Measurements from ENCODE around the gene EEIG1. TPM values are rescaled to one million over a fixed set of nuclear protein-coding genes. Genes with fewer than 3 reads are reported as not detected.
"Not testable (repeated sequence)": the region's sequence is repeated elsewhere in the genome, so short reads cannot be mapped to it uniquely, and the experiment has no call there.

Gene EEIG1
- total RNA-seq (10 to 100 TPM; 15.2 to 27.7 TPM), polyA plus RNA-seq (ENCODE audit: insufficient read length in 2 of 2) (10 to 100 TPM; 71.2 to 96.3 TPM)
- long read RNA-seq, donor 1, full-length matches to known transcripts = 7 of 7 reads
- long read RNA-seq, donor 1, partial matches to known transcripts = 0 of 7 reads
- long read RNA-seq, donor 1, other reads (novel, unspliced or antisense) = 0 of 7 reads
- long read RNA-seq, donor 2, full-length matches to known transcripts = 3 of 3 reads
- long read RNA-seq, donor 2, partial matches to known transcripts = 0 of 3 reads
- long read RNA-seq, donor 2, other reads (novel, unspliced or antisense) = 0 of 3 reads
- long read RNA-seq, donor 3, full-length matches to known transcripts = 6 of 6 reads
- long read RNA-seq, donor 3, partial matches to known transcripts = 0 of 6 reads
- long read RNA-seq, donor 3, other reads (novel, unspliced or antisense) = 0 of 6 reads
- long read RNA-seq, donor 4, full-length matches to known transcripts = 7 of 7 reads
- long read RNA-seq, donor 4, partial matches to known transcripts = 0 of 7 reads
- long read RNA-seq, donor 4, other reads (novel, unspliced or antisense) = 0 of 7 reads

DNA sequence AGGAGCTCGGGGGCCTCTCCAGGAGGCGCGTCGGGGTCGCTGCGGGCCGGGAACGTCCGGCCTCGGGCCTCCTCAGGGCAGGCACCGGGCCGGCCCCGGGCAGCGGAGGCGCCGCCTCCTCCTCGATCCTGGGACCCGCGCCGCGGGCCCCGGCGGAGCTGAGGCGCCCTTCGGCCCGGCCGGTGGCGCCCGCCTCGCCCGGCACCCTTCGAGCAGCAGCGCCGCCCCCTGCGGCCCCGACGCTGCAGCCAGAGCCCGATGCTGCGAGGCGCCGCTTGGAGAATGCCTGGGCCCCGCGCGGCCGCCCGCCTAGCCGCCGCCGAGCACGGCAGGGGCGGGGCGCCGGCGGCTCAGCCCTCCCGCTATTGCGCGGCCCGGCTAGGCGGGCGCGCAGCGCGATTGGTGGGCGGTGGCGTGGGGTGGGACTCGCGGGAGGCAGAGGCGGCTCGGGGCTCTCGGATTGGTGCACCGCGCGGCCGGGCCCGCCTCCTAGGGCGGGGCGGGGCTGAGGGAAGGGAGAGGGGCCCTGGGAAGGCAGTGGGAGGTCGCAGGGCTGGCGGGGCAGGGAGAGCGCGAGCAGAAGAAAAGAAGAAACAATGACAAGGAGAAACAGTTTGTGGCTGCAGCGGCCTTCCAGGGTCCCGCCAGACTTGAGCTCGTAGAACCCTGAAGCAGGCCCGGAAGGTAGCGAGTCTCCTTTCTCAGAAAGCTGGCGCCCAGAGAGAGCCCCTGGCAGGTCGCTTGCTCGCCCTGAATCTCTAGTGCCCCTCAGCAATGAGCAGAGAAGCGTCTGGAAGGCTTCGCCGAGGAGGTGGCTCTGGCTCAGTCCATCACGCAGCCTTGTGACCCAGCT lies at the start of gene EEIG1:
EEIG1 (minus strand) TSS at position 284 of the 853 bp plus-strand sequence. CDS start 852 bp downstream, outside the sequence.
- H3K27ac ChIP-seq (ENCODE audit: low read depth, low read length) = peak within 1 kb of the TSS; percentile 95
- peak within 1 kb of the TSS; percentile 87 for H3K4me3 ChIP-seq (ENCODE audit: low read depth, low read length)
- peak; percentile 83 to 99 (median 92) for DNase-seq (ENCODE audit: low read depth in 4 of 6, low spot score in 6 of 6)
- H3K9me3 ChIP-seq (ENCODE audit: control insufficient read depth, insufficient read depth, low read length) = no peaks in the 10 kb centered on the region
- under 1% methylated on average over 93 of the region's 93 CpGs for WGBS (ENCODE audit: insufficient coverage)
- H3K27me3 ChIP-seq (ENCODE audit: control insufficient read depth, insufficient read depth, low read length) = no peaks in the 10 kb centered on the region
- peaks cover 51% of the 10 kb centered on the region for H3K4me1 ChIP-seq (ENCODE audit: control insufficient read depth, insufficient read depth, low read length)
- peaks cover 12% of the 10 kb centered on the region for H3K36me3 ChIP-seq (ENCODE audit: control insufficient read depth, insufficient read depth, low read length)

DNA sequence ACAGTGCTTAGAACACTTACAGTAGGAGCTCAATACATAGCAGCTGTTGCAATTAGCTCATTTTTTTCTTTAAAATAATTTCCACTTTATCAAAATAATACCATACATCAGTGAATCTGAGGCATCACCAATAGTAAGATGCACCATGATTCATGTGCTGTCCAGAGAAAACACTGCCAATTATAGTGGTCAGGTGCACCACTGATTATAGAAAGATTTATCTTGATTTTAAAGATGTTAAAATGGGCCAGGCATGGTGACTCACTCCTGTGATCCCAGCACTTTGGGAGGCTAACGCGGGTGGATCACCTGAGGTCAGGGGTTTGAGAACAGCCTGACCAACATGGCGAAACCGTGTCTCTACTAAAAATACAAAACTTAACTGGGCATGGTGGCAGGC lies 46.9 kb upstream of the EEIG1 start:
- H3K4me3 ChIP-seq (ENCODE audit: low read depth, low read length) = no peak overlapping the region
- H3K27ac ChIP-seq (ENCODE audit: low read depth, low read length) = no peak overlapping the region
- WGBS (ENCODE audit: insufficient coverage) = 78% methylated on average over 4 of the region's 4 CpGs
- DNase-seq (ENCODE audit: low read depth in 4 of 6, low spot score in 6 of 6) = no peak
- H3K4me1 ChIP-seq (ENCODE audit: control insufficient read depth, insufficient read depth, low read length) = no peaks in the 10 kb centered on the region
- H3K27me3 ChIP-seq (ENCODE audit: control insufficient read depth, insufficient read depth, low read length) = no peaks in the 10 kb centered on the region
- no peaks in the 10 kb centered on the region for H3K36me3 ChIP-seq (ENCODE audit: control insufficient read depth, insufficient read depth, low read length)
- no peaks in the 10 kb centered on the region for H3K9me3 ChIP-seq (ENCODE audit: control insufficient read depth, insufficient read depth, low read length)

GRCh38 chr9:128026773-128027541 lies 46.2 kb upstream of the EEIG1 start:
- WGBS (ENCODE audit: insufficient coverage) = 77% methylated on average over 9 of the region's 11 CpGs
- Histone ChIP-seq H3K4me3 (ENCODE audit: low read depth, low read length) (no peak overlapping the region), H3K27me3 (ENCODE audit: control insufficient read depth, insufficient read depth, low read length) (no peaks in the 10 kb centered on the region), H3K36me3 (ENCODE audit: control insufficient read depth, insufficient read depth, low read length) (no peaks in the 10 kb centered on the region), H3K4me1 (ENCODE audit: control insufficient read depth, insufficient read depth, low read length) (no peaks in the 10 kb centered on the region), H3K27ac (ENCODE audit: low read depth, low read length) (no peak overlapping the region), H3K9me3 (ENCODE audit: control insufficient read depth, insufficient read depth, low read length) (no peaks in the 10 kb centered on the region)
- DNase-seq (ENCODE audit: low read depth in 4 of 6, low spot score in 6 of 6) = no peak

GRCh38 chr9:128026255-128026772 lies 45.5 kb upstream of the EEIG1 start:
- no peaks in the 10 kb centered on the region for H3K9me3 ChIP-seq (ENCODE audit: control insufficient read depth, insufficient read depth, low read length)
- H3K4me1 ChIP-seq (ENCODE audit: control insufficient read depth, insufficient read depth, low read length) = no peaks in the 10 kb centered on the region
- no peaks in the 10 kb centered on the region for H3K27me3 ChIP-seq (ENCODE audit: control insufficient read depth, insufficient read depth, low read length)
- H3K27ac ChIP-seq (ENCODE audit: low read depth, low read length) = no peak overlapping the region
- WGBS (ENCODE audit: insufficient coverage) = 91% methylated on average over 12 of the region's 12 CpGs
- DNase-seq (ENCODE audit: low read depth in 4 of 6, low spot score in 6 of 6) = no peak
- no peak overlapping the region for H3K4me3 ChIP-seq (ENCODE audit: low read depth, low read length)
- no peaks in the 10 kb centered on the region for H3K36me3 ChIP-seq (ENCODE audit: control insufficient read depth, insufficient read depth, low read length)

DNA sequence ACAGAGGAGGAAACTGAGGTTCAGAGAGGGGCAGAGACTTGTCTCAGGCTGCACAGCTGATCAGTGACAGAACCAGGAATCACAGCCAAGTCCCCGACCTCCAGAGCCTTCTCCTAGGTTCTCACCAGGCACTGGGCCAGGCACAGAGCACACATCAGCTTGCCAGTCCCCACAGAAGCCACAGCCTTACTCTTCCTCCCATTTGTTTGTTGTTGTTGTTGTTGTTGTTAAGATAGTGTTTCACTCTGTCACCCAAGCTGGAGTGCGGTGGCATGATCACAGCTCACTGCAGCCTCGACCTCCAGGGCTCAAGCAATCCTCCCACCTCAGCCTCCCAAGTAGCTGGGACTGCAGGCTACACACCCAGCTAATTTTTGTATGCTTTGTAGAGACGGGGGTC lies 44.9 kb upstream of the EEIG1 start:
- no peaks in the 10 kb centered on the region for H3K4me1 ChIP-seq (ENCODE audit: control insufficient read depth, insufficient read depth, low read length)
- DNase-seq (ENCODE audit: low read depth in 4 of 6, low spot score in 6 of 6) = no peak
- no peak overlapping the region for H3K27ac ChIP-seq (ENCODE audit: low read depth, low read length)
- WGBS (ENCODE audit: insufficient coverage) = 77% methylated on average over 3 of the region's 4 CpGs
- no peak overlapping the region for H3K4me3 ChIP-seq (ENCODE audit: low read depth, low read length)
- no peaks in the 10 kb centered on the region for H3K27me3 ChIP-seq (ENCODE audit: control insufficient read depth, insufficient read depth, low read length)
- no peaks in the 10 kb centered on the region for H3K36me3 ChIP-seq (ENCODE audit: control insufficient read depth, insufficient read depth, low read length)
- no peaks in the 10 kb centered on the region for H3K9me3 ChIP-seq (ENCODE audit: control insufficient read depth, insufficient read depth, low read length)

DNA sequence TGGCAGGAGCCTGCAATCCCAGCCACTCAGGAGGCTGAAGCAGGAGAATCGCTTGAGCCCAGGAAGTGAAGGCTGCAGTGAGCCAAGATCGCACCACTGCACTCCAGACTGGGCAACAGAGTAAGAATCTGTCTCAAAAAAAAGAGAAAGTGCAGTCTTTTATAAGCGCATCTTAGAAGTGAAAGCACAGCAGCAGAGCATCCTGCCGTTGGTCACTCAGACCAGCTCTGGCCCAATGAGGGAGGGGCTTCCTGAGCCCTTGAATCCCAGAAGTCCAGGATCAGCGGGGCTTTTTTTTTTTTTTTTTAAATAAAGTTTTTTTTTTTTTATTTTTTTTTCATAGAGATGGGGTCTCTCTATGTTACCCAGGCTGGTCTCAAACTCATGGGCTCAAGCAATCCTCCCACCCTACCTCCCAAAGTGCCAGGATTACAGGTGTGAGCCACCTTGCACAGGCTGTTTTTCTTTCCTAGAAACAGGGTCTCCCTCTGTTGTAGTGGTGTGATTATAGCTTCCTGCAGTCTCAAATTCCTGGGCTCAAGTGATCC lies 44.0 kb upstream of the EEIG1 start:
- no peak overlapping the region for H3K4me3 ChIP-seq (ENCODE audit: low read depth, low read length)
- no peaks in the 10 kb centered on the region for H3K27me3 ChIP-seq (ENCODE audit: control insufficient read depth, insufficient read depth, low read length)
- H3K36me3 ChIP-seq (ENCODE audit: control insufficient read depth, insufficient read depth, low read length) = no peaks in the 10 kb centered on the region
- H3K27ac ChIP-seq (ENCODE audit: low read depth, low read length) = no peak overlapping the region
- no peaks in the 10 kb centered on the region for H3K4me1 ChIP-seq (ENCODE audit: control insufficient read depth, insufficient read depth, low read length)
- H3K9me3 ChIP-seq (ENCODE audit: control insufficient read depth, insufficient read depth, low read length) = no peaks in the 10 kb centered on the region
- no peak for DNase-seq (ENCODE audit: low read depth in 4 of 6, low spot score in 6 of 6)
- WGBS (ENCODE audit: insufficient coverage) = 95% methylated on average over 3 of the region's 5 CpGs

- H3K4me1 ChIP-seq (ENCODE audit: control insufficient read depth, insufficient read depth, low read length); H3K27ac ChIP-seq (ENCODE audit: low read depth, low read length); H3K4me3 ChIP-seq (ENCODE audit: low read depth, low read length); DNase-seq (ENCODE audit: low read depth in 4 of 6, low spot score in 6 of 6); H3K9me3 ChIP-seq (ENCODE audit: control insufficient read depth, insufficient read depth, low read length); H3K36me3 ChIP-seq (ENCODE audit: control insufficient read depth, insufficient read depth, low read length); H3K27me3 ChIP-seq (ENCODE audit: control insufficient read depth, insufficient read depth, low read length): not testable (repeated sequence)
- 84% methylated on average over 4 of the region's 12 CpGs for WGBS (ENCODE audit: insufficient coverage)
Measured at GRCh38 chr9:128023671-128024070, 42.9 kb upstream of the EEIG1 start.

GRCh38 chr9:128022886-128023285 lies 42.1 kb upstream of the EEIG1 start:
- H3K4me1 ChIP-seq (ENCODE audit: control insufficient read depth, insufficient read depth, low read length) = no peaks in the 10 kb centered on the region
- 20% methylated on average over 1 of the region's 2 CpGs for WGBS (ENCODE audit: insufficient coverage)
- DNase-seq (ENCODE audit: low read depth in 4 of 6, low spot score in 6 of 6) = no peak
- no peaks in the 10 kb centered on the region for H3K36me3 ChIP-seq (ENCODE audit: control insufficient read depth, insufficient read depth, low read length)
- H3K27me3 ChIP-seq (ENCODE audit: control insufficient read depth, insufficient read depth, low read length) = no peaks in the 10 kb centered on the region
- H3K9me3 ChIP-seq (ENCODE audit: control insufficient read depth, insufficient read depth, low read length) = no peaks in the 10 kb centered on the region
- H3K27ac ChIP-seq (ENCODE audit: low read depth, low read length) = no peak overlapping the region
- H3K4me3 ChIP-seq (ENCODE audit: low read depth, low read length) = no peak overlapping the region

GRCh38 chr9:128021098-128021497 lies 40.3 kb upstream of the EEIG1 start:
- no peak for DNase-seq (ENCODE audit: low read depth in 4 of 6, low spot score in 6 of 6)
- no peaks in the 10 kb centered on the region for H3K27me3 ChIP-seq (ENCODE audit: control insufficient read depth, insufficient read depth, low read length)
- no peak overlapping the region for H3K27ac ChIP-seq (ENCODE audit: low read depth, low read length)
- 29% methylated on average over 1 of the region's 1 CpG for WGBS (ENCODE audit: insufficient coverage)
- H3K4me3 ChIP-seq (ENCODE audit: low read depth, low read length) = no peak overlapping the region
- no peaks in the 10 kb centered on the region for H3K9me3 ChIP-seq (ENCODE audit: control insufficient read depth, insufficient read depth, low read length)
- no peaks in the 10 kb centered on the region for H3K4me1 ChIP-seq (ENCODE audit: control insufficient read depth, insufficient read depth, low read length)
- no peaks in the 10 kb centered on the region for H3K36me3 ChIP-seq (ENCODE audit: control insufficient read depth, insufficient read depth, low read length)
